ENCODE data around the gene INTS3.

The INTS3 gene

GRCh38 chr1:153684892-153685291 is 43.0 kb upstream of the INTS3 start:
- no peaks in the 10 kb centered on the region for H3K27me3 ChIP-seq (ENCODE audit: insufficient read depth, low read length, poor library complexity, severe bottlenecking)
- H3K4me3 ChIP-seq (ENCODE audit: low read length, poor library complexity, severe bottlenecking), result no peak overlapping the region
- no peaks in the 10 kb centered on the region for H3K79me2 ChIP-seq (ENCODE audit: insufficient read depth, low read length)
- no peaks in the 10 kb centered on the region for H3F3A ChIP-seq (ENCODE audit: low read depth)
- H3K9me2 ChIP-seq (replicated peaks; ENCODE audit: low read depth, low read length), result no peaks in the 10 kb centered on the region
- no peaks in the 10 kb centered on the region for H3K9me3 ChIP-seq (ENCODE audit: insufficient read depth, low read depth, low read length)
- H3K4me1 ChIP-seq (ENCODE audit: insufficient read depth, low read length, poor library complexity, severe bottlenecking), result no peaks in the 10 kb centered on the region
- H4K20me1 ChIP-seq (ENCODE audit: insufficient read depth, low read length, poor library complexity, severe bottlenecking), result no peaks in the 10 kb centered on the region
- no peak overlapping the region for H2AFZ ChIP-seq (ENCODE audit: low read length)
- no peaks in the 10 kb centered on the region for H3K36me3 ChIP-seq (ENCODE audit: insufficient read depth, low read length)
- H3K4me2 ChIP-seq (ENCODE audit: low read depth, low read length, poor library complexity, severe bottlenecking), result no peak overlapping the region
- TF ChIP-seq CTCF (conservative IDR thresholded peaks at IDR 0.05; ENCODE audit: low read length), result no peak
- no peak for TF ChIP-seq EZH2phosphoT487 (IDR thresholded peaks at IDR 0.05; ENCODE audit: borderline replicate concordance)
- H3K9ac ChIP-seq (ENCODE audit: low read depth, low read length, poor library complexity, severe bottlenecking), result no peak overlapping the region

GRCh38 chr1:153685544-153686340 is 42.1 kb upstream of the INTS3 start:
- no peak for TF ChIP-seq EZH2phosphoT487 (IDR thresholded peaks at IDR 0.05; ENCODE audit: borderline replicate concordance)
- no peak for TF ChIP-seq CTCF (conservative IDR thresholded peaks at IDR 0.05; ENCODE audit: low read length)
- Histone ChIP-seq H3K9me2 (replicated peaks; ENCODE audit: low read depth, low read length) (no peaks in the 10 kb centered on the region), H3K4me2 (ENCODE audit: low read depth, low read length, poor library complexity, severe bottlenecking) (no peak overlapping the region), H3K79me2 (ENCODE audit: insufficient read depth, low read length) (no peaks in the 10 kb centered on the region), H3F3A (ENCODE audit: low read depth) (no peaks in the 10 kb centered on the region), H2AFZ (ENCODE audit: low read length) (no peak overlapping the region), H4K20me1 (ENCODE audit: insufficient read depth, low read length, poor library complexity, severe bottlenecking) (no peaks in the 10 kb centered on the region), H3K9me3 (ENCODE audit: insufficient read depth, low read depth, low read length) (no peaks in the 10 kb centered on the region), H3K27me3 (ENCODE audit: insufficient read depth, low read length, poor library complexity, severe bottlenecking) (no peaks in the 10 kb centered on the region), H3K4me1 (ENCODE audit: insufficient read depth, low read length, poor library complexity, severe bottlenecking) (no peaks in the 10 kb centered on the region), H3K4me3 (ENCODE audit: low read length, poor library complexity, severe bottlenecking) (no peak overlapping the region), H3K9ac (ENCODE audit: low read depth, low read length, poor library complexity, severe bottlenecking) (no peak overlapping the region), H3K36me3 (ENCODE audit: insufficient read depth, low read length) (no peaks in the 10 kb centered on the region)

- H3K4me2 ChIP-seq (ENCODE audit: low read depth, low read length, poor library complexity, severe bottlenecking), result no peak overlapping the region
- TF ChIP-seq EZH2phosphoT487 (IDR thresholded peaks at IDR 0.05; ENCODE audit: borderline replicate concordance), result no peak
- TF ChIP-seq CTCF (conservative IDR thresholded peaks at IDR 0.05; ENCODE audit: low read length), result no peak
- H3K79me2 ChIP-seq (ENCODE audit: insufficient read depth, low read length), result no peaks in the 10 kb centered on the region
- H2AFZ ChIP-seq (ENCODE audit: low read length), result no peak overlapping the region
- H3K9me2 ChIP-seq (replicated peaks; ENCODE audit: low read depth, low read length), result no peaks in the 10 kb centered on the region
- H3K4me3 ChIP-seq (ENCODE audit: low read length, poor library complexity, severe bottlenecking), result no peak overlapping the region
- no peaks in the 10 kb centered on the region for H4K20me1 ChIP-seq (ENCODE audit: insufficient read depth, low read length, poor library complexity, severe bottlenecking)
- H3K4me1 ChIP-seq (ENCODE audit: insufficient read depth, low read length, poor library complexity, severe bottlenecking), result no peaks in the 10 kb centered on the region
- H3F3A ChIP-seq (ENCODE audit: low read depth), result no peaks in the 10 kb centered on the region
- H3K9ac ChIP-seq (ENCODE audit: low read depth, low read length, poor library complexity, severe bottlenecking), result no peak overlapping the region
- H3K9me3 ChIP-seq (ENCODE audit: insufficient read depth, low read depth, low read length), result no peaks in the 10 kb centered on the region
- no peaks in the 10 kb centered on the region for H3K36me3 ChIP-seq (ENCODE audit: insufficient read depth, low read length)
- no peaks in the 10 kb centered on the region for H3K27me3 ChIP-seq (ENCODE audit: insufficient read depth, low read length, poor library complexity, severe bottlenecking)
These were observed 40.3 kb upstream of the INTS3 start for GRCh38 chr1:153687346-153688125.
